Fibroblast of skin of left quadriceps (primary cell): Measurements from ENCODE around the gene CUL2.
"Not testable (repeated sequence)": the region's sequence is repeated elsewhere in the genome, so short reads cannot be mapped to it uniquely, and the experiment has no call there.

Source experiments
- DNase-seq, 2 experiments: peaks; one replicate each; pipeline ENCODE4 v3.0.0-alpha.2; 2013; ENCODE audit warnings: low read depth in 2 of 2

The CUL2 gene

DNA sequence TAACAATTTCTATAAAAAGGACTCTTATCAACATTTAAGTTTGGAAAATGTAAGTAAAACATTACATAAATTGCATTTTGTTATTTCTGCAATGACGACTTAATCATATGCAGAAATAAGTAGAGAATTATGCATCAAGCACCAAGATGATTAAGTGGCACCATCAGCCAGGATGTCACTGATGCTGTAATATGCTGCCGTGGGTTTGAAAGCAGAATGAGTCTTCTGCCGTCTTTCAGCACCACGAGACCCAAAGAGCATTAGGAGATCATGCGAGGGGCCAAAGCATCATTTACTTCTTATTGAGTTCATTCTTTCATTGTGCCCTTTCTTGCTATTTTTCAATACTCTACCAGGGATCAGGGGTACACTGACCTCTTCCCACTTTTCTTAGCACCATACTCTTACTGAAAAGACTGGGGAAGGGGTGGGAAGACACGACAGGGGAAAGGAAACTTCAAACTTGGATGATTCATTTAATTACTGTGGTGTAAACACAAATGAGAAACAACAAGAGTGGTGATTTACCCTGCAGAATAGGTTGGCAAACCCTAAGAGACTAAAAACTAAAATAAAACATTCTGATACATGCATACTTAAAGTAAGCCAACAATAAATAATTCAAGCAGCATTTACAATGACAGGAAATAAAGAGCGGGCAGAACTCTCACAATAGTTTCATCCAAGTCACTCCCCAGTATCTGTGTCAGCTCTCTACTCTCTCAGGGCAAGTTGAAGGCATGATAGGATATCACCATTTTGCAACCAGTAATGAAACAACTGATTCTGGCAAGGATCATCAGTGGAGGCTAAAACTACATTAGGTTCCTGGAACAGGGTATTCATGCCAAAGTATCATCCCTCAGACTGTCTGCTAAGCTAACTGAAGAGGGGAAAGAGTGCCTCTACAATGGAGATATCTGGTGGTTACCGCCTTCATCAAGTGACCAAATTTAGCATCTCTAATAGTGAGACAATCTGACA is 70.8 kb downstream of the CUL2 start:
- DNase-seq: no peak

- DNase-seq: no peak
These were observed 72.5 kb downstream of the CUL2 start for GRCh38 chr10:35017608-35018007.

DNA sequence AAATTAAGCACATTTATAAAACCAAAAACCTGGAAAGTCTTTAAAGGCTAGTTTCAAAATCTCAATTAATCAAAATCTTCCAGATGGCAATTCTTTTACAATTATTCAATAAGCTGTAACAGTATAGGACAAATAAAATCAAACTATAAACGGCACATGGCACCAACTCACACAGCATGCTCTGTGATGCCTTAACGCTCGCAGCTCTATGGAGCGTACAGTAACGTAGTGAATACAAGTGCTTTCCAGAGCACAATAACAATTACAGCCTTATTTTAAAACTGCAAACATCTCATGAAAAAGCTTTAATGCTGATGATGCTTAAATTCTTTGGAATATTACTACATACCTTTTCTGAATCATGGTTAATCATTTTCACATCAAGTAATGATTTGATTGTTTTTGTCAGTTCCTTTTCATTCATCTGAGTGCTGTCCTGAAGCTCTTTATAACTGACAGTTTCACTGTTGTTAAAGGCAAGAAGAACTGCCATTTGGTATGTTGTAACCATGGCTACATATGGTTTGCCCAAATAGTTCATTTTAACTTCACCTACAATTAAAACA is 74.2 kb downstream of the CUL2 start:
- DNase-seq: no peak

- DNase-seq: no peak
These were observed 77.4 kb downstream of the CUL2 start for GRCh38 chr10:35012781-35013180.

- no peak for DNase-seq
These were observed 78.4 kb downstream of the CUL2 start for GRCh38 chr10:35011771-35012191.

DNA sequence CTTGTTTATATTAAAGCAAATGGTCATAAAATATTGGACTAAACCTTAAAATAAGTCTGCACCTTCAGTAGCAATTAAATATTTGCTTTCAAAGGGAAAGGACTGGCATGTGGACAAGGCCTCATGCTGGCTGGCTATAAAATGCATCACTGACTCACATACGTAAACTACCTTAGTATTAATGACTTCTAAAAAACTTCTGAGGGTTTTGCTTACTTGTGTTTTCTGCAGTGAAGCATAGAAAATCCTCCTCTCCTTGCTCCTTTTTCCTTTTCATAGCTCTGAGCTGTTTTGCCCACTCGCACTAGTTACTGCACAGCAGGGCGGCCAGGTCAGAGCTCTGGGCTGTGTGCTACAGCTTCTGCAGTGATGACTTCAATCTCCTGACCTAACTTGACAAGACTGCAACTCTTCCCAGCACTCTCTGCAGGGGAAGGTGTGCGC is 82.3 kb downstream of the CUL2 start:
- DNase-seq: no peak

DNA sequence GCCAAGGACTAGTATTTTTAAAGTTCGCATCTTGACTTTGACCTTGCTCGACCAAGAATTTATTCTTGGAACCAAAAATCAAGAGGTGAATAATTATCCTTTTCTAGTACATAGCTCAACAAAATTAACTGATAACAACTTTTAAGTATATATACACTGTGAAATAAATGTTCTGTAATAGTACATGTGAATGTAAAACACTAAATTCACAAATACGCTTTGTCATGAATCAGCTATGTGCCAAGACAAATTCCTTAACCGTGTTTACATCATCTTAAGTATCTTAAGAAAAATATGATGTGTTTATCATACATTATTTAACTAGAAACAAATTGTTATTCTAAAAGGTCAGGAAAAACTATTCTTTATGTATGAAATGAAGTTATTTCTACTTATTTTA is 83.3 kb downstream of the CUL2 start:
- DNase-seq: peak in 1 of 2 experiments; percentile 12

- peak; percentile 88 to 90 for DNase-seq
These were observed 84.3 kb downstream of the CUL2 start for GRCh38 chr10:35005868-35006267.

DNA sequence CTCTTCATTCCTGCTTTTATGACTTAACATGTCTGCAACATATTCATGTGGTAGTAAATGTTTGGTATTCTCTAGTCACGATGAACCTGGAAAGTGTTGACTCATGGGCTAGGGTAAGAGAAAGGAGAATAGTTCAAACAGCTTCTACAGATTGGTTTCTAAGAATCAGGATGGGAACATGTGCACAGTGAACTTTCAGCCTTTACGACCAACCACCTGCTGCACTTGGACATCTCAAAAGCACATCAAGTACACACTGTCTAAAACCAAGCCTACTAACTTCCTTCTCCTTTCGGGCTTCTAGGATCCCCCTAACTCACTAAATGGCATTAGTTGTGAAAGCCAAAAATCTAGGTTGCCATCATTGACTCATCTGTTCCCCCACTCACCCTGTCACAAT is 85.5 kb downstream of the CUL2 start:
- DNase-seq: no peak

- DNase-seq: no peak
These were observed 86.2 kb downstream of the CUL2 start for GRCh38 chr10:35003906-35004305.

DNA sequence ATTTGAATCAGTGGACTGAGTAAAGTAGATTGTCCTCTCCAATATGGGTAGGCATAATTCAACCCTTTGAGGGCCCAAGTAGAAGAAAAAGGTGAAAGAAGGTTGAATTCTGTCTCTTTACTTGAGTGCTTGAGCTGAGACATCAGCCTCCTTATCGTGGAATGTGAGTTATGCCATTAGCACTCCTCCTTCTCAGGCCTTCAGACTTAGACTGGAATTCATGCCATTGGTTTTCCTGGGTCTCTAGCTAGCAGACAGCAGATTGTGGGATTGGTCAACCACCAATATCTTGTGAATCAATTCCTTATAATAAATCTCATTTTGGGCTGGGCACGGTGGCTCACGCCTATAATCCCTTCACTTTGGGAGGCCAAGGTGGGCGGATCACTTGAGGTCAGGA is 89.2 kb downstream of the CUL2 start:
- no peak for DNase-seq

- no peak for DNase-seq
These were observed 90.6 kb downstream of the CUL2 start for GRCh38 chr10:34999532-34999931.

- DNase-seq: no peak
These were observed 91.2 kb downstream of the CUL2 start for GRCh38 chr10:34998940-34999339.

DNA sequence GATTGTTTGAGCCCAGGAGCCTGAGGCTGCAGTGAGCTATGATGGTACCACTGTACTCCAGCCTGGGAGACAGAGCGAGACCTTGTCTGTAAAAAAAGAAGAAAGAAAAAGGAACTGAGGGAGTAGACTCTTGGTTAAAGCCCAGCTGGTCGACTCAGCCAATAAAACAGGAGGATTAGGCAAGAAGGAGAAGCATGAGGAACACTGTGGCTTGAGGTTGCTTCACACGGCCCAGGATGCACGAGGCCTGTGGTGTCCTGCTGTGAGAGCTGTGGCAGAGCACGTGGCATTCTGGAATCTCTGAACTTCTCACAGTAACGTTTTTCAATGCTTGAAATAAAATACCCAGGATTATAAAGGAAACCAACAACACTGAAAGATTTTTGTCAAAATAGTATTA is 93.3 kb downstream of the CUL2 start:
- peak; percentile 18 to 36 for DNase-seq

DNA sequence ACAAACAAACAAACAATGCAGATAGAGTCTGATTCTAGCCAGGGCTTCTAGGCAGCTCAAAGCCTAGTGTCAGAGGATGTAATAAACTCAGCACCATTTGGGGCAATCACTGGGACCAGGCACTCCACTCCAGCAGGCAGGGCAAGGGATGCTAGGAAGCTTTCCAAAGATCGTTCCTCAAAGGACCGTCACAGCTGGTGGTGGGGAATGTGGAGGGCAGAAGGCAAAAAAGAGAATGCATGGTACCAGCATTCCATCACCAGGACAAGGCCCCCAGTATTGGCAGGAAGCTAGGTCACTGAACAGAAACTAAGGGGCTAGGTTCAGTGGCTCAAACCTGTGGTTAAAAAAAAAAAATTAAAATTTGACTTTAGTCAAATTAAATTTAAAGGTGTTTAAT is 94.2 kb downstream of the CUL2 start:
- no peak for DNase-seq

- DNase-seq: peak; percentile 37 to 47
These were observed 95.5 kb downstream of the CUL2 start for GRCh38 chr10:34994565-34995142.

DNA sequence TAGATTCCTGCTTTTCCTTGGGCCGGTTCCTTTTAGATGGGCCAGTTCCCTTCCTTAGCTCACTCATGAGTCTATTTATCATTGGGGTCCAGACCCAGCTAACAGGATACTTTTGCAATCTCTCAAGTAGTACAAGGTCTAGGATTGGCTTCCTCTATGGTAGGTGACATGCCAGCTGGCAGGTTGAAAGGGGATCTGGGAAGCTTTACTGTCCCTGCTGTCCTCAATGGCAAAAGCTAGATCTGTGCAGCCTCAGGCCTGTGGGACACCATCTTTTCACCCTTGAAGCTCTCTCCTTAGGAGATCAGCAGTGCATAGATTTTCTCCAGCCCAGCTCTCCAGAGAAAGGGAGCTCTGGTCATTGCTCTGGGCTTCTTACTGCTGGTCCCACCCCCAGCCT is 96.4 kb downstream of the CUL2 start:
- DNase-seq: no peak

DNA sequence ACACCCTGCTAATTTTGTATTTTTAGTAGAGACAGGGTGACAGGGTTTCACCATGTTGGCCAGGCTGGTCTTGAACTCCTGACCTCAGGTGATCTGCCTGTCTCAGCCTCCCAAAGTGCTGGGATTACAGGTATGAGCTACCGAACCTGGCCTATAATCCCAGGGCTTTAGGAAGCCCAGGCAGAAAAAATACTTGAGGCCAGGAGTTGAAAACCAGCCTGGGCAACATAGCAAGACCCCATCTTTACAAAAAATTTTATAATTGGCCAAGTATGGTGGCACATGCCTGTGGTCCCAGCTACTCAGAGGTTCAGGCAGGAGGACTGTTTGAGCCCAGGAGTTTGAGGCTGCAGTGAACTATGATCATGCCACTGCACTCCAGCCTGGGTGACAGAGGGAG is 99.0 kb downstream of the CUL2 start:
- DNase-seq: not testable (repeated sequence)

GRCh38 chr10:34988397-34989067 is 101.6 kb downstream of the CUL2 start:
- DNase-seq: no peak

DNA sequence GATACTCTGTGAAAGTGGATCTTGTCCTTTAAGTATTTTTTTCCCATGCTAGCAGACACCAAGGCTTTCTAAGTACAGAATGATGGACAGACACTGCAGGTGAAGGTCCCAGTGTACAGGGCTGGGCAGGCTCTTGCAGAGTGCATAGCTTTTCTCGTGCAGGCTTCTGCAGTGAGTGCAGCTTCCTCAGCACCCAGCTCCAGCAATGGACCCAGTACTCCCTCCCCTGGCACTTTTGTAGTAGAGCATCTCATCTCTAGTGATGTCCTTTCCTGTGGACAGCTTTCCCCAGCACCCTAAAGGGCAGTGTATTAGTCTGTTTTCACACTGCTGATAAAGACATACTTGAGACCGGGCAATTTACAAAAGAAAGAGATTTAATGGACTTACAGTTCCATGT is 104.3 kb downstream of the CUL2 start:
- no peak for DNase-seq

DNA sequence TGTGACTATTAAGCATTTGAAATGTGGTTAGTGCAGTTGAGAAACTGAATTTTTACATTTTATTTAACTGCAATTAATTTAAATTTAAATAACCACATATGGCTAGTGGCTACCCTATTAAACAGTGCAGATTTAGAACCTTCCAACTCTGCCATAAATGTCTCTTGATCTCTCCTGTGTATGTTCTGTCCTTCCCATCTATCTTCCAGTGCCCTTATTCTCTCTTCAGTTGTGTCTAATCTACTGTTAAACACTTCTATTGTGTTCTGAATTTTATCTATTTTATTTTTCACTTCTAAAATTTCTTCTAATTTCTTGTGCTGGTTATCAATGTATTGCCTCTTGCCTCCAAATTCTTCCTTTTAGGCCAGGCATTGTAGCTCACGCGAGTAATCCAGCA is 105.0 kb downstream of the CUL2 start:
- no peak for DNase-seq

DNA sequence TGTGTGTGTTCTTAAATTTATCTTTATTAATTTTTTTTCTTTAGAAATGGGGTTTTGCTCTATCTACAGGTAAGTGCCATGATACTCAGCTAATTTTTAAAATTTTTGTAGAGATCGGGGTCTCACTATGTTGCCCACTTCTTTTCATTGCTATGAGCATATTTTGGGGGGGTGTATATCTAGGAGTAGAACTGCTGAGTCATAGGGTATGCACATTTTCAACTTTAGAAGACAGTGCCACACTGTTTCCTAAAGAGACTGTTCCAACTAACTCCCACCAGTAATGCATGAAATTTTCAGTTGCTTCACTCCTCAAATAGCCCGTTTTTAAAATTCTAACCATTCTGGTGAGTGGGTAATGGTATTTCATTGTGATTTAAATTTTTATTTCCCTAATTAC is 108.3 kb downstream of the CUL2 start:
- DNase-seq: no peak
